Upper lobe of right lung (tissue), 1 donor: ENCODE measurements around the gene SRSF12. TPM values are rescaled to one million over a fixed set of nuclear protein-coding genes. Genes with fewer than 3 reads are reported as not detected.

Experiments
- ATAC-seq: fragments of 200-7000 bp; cut with Tn5 transposase; one replicate; pipeline ENCODE4 v1.9.1; 2020; ENCODE audit warnings: mild to moderate bottlenecking, moderate library complexity
- DNase-seq: peaks from one replicate; pipeline ENCODE4 v3.0.0-alpha.2; 2020
- H3K27ac ChIP-seq: fragments of 200-600 bp; one replicate; pipeline ENCODE4 v1.8.0; 2022
- H3K27me3 ChIP-seq: fragments of 200-600 bp; one replicate; pipeline ENCODE4 v1.8.0; 2022; ENCODE audit warnings: mild to moderate bottlenecking
- H3K36me3 ChIP-seq: fragments of 200-600 bp; one replicate; pipeline ENCODE4 v1.8.0; 2022
- H3K4me1 ChIP-seq: fragments of 200-600 bp; one replicate; pipeline ENCODE4 v1.8.0; 2022
- H3K4me3 ChIP-seq: fragments of 200-600 bp; one replicate; pipeline ENCODE4 v1.8.0; 2022; ENCODE audit warnings: mild to moderate bottlenecking
- H3K9me3 ChIP-seq: fragments of 200-600 bp; one replicate; pipeline ENCODE4 v1.8.0; 2022
- CTCF ChIP-seq: fragments of 200-600 bp; IDR thresholded peaks from one replicate; pipeline ENCODE4 v1.8.0; 2022; ENCODE audit warnings: antibody characterized with exemption
- intact Hi-C: fragments of 100-400 bp; cut with DNase I; formaldehyde crosslinking; loops from one replicate; pipeline ENCODE4 v1.11.0; 2022
- total RNA-seq: library from RNA; stranded (reverse); fragmentation: NEBNext Ultra II Directional; extraction: Animal tissue kit (Norgen Biotek cat#: 25700); gene quantifications from one replicate; pipeline ENCODE4 v1.2.1, GENCODE V29; 2021
- donor health status: DM: no; HTN: yes; CAD: no; lungs with severe emphysema.

SRSF12 gene
- total RNA-seq, 1 donor from 2014 or later, result not detected

- no peak for ATAC-seq
Measured at GRCh38 chr6:89057759-89058158, 60.1 kb downstream of the SRSF12 start.

GRCh38 chr6:89054208-89054607, 63.7 kb downstream of the SRSF12 start:
- DNase-seq (no peak), ATAC-seq (no peak)
- Histone ChIP-seq H3K4me3 (no peak overlapping the region), H3K36me3 (no peaks in the 10 kb centered on the region), H3K9me3 (no peaks in the 10 kb centered on the region), H3K4me1 (peaks cover 14% of the 10 kb centered on the region), H3K27me3 (no peaks in the 10 kb centered on the region), H3K27ac (no peak overlapping the region)
- no peak for TF ChIP-seq CTCF
- intact Hi-C loops, result no loop called here

More at GRCh38 chr6:89057759-89058158, 60.1 kb downstream of the SRSF12 start:
- intact Hi-C loops, result no loop called here
- no peaks in the 10 kb centered on the region for H3K9me3 ChIP-seq
- no peak for DNase-seq
- no peak overlapping the region for H3K4me3 ChIP-seq
- H3K4me1 ChIP-seq, result no peaks in the 10 kb centered on the region
- no peak for TF ChIP-seq CTCF
- H3K27ac ChIP-seq, result no peak overlapping the region
- H3K27me3 ChIP-seq, result no peaks in the 10 kb centered on the region
- H3K36me3 ChIP-seq, result no peaks in the 10 kb centered on the region

- Histone ChIP-seq H3K4me1 (peaks cover 14% of the 10 kb centered on the region), H3K4me3 (no peak overlapping the region), H3K9me3 (no peaks in the 10 kb centered on the region), H3K36me3 (no peaks in the 10 kb centered on the region), H3K27ac (no peak overlapping the region), H3K27me3 (no peaks in the 10 kb centered on the region)
- no peak for TF ChIP-seq CTCF
- no peak for ATAC-seq
- intact Hi-C loops, result no loop called here
- DNase-seq, result no peak
Measured at GRCh38 chr6:89051676-89052075, 66.2 kb downstream of the SRSF12 start.

GRCh38 chr6:89050697-89051096, 67.2 kb downstream of the SRSF12 start:
- Histone ChIP-seq H3K36me3 (no peaks in the 10 kb centered on the region), H3K27ac (no peak overlapping the region), H3K27me3 (no peaks in the 10 kb centered on the region), H3K4me3 (no peak overlapping the region), H3K4me1 (peaks cover 14% of the 10 kb centered on the region), H3K9me3 (no peaks in the 10 kb centered on the region)
- DNase-seq (no peak), ATAC-seq (peak; percentile 41)
- intact Hi-C loops, result no loop called here
- no peak for TF ChIP-seq CTCF

GRCh38 chr6:89050155-89050554, 67.7 kb downstream of the SRSF12 start:
- no peaks in the 10 kb centered on the region for H3K36me3 ChIP-seq
- no peaks in the 10 kb centered on the region for H3K27me3 ChIP-seq
- peaks cover 14% of the 10 kb centered on the region for H3K4me1 ChIP-seq
- ATAC-seq (peak; percentile 73), DNase-seq (no peak)
- TF ChIP-seq CTCF, result no peak
- no peak overlapping the region for H3K4me3 ChIP-seq
- H3K9me3 ChIP-seq, result no peaks in the 10 kb centered on the region
- intact Hi-C loops, result no loop called here
- H3K27ac ChIP-seq, result no peak overlapping the region

- Histone ChIP-seq H3K36me3 (no peaks in the 10 kb centered on the region), H3K27me3 (no peaks in the 10 kb centered on the region), H3K4me3 (no peak overlapping the region), H3K9me3 (no peaks in the 10 kb centered on the region), H3K4me1 (peaks cover 21% of the 10 kb centered on the region), H3K27ac (no peak overlapping the region)
- no peak for TF ChIP-seq CTCF
- intact Hi-C loops, result no loop called here
- no peak for ATAC-seq
- DNase-seq, result no peak
Measured at GRCh38 chr6:89048985-89049384, 68.9 kb downstream of the SRSF12 start.
